SW480 (cell line): ENCODE data around the gene COMMD4.
"Not testable (repeated sequence)": the region's sequence is repeated elsewhere in the genome, so short reads cannot be mapped to it uniquely, and the experiment has no call there.

ENCODE experiments used
- DNase-seq: peaks from one replicate; pipeline ENCODE4 v3.0.0-alpha.2; 2016; ENCODE audit warnings: low spot score

The COMMD4 gene

GRCh38 chr15:75333654-75334419 lies 2.0 kb upstream of the COMMD4 start:
- not testable (repeated sequence) for DNase-seq

GRCh38 chr15:75335313-75335704 lies 554 bp upstream of the COMMD4 start:
- no peak for DNase-seq

GRCh38 chr15:75338661-75339240 lies 2.9 kb downstream of the COMMD4 start:
- no peak for DNase-seq

DNA sequence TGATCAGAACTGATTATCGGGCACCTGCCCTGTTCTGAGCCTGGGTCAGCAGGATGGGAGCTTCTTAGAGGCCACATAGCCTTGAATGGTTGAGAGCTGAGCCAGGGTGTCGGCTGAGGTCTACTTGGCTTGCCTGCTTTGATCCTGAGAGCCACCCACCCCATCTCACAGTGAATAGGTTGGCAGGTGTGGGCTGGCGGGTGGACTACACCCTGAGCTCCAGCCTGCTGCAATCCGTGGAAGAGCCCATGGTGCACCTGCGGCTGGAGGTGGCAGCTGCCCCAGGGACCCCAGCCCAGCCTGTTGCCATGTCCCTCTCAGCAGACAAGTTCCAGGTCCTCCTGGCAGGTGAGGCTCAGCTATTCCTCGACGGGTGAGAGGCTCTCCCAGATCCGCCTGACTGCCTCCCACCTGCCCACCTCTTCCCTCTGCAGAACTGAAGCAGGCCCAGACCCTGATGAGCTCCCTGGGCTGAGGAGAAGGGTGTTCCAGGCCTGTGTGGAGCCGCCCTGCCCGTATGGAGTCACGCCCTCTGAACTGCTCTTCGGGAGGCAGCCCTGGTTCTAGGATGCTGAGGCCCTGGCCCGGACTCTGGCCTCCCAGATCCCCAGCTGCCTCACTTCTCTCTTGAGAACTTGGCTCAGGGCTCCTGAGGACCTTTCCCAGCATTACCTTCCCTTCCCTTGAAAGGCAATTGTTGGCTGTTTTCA lies 3.8 kb downstream of the COMMD4 start:
- no peak for DNase-seq

DNA sequence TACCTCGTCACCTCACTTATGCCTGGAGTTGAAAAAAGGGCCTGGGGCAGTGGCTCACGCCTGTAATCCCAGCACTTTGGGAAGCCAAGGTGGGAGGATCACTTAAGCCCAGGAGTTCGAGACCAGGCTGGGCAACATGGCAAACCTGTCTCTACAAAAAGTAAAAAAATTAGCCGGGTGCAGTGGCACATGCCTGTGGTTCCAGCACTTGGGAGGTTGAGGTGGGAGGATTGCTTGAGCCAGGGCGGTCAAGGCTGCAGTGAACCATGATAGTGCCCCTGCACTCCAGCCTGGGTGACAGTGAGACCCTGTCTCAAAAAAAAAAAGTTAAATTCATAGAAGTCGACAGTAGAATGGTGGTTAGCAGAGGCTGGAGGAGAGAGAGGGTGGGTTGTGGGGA lies 6.4 kb downstream of the COMMD4 start:
- DNase-seq: no peak

DNA sequence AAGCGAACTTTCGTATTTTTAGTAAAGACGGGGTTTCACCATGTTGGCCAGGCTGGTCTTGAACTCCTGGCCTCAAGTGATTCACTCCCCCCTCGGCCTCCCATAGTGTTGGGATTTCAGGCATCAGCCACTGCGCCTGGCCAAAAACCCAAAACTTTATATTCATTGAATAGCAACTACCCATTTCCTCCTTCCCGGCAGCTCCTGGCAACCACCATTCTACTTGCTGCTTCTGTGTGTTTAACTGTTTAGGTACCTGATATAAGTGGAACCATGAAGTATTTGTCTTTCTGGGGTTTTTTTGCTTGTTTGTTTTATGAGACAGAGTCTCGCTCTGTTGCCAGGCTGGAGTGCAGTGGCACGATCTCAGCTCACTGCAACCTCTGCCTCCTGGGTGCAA lies 8.1 kb downstream of the COMMD4 start:
- DNase-seq: not testable (repeated sequence)

DNA sequence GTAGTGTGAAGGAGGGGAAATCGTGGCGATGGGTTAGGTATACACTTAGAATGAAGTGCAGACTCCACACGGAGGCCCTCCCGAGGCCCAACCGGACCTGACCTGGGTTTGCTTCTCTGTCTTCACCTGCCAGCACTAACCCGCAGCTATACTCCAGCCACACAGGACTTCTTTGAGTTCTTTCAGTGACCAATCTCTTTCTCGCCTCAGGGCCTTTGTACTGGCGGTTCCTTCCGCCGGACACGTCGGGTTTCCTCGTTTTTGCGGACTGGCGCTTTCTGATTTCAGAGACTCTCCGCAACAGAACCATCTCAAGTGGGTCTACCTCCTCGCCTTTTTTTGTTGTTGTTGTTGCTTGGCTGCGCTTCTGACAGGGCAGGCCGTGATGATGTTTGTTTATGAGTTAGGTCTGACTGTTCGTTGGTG lies 10.9 kb downstream of the COMMD4 start, which contains the start of gene NEIL1:
Gene NEIL1, plus strand, starts transcription at position 244 of the 426 bp plus-strand sequence. CDS start 1,867 bp downstream, outside the sequence.
- peak; percentile 18 for DNase-seq

DNA sequence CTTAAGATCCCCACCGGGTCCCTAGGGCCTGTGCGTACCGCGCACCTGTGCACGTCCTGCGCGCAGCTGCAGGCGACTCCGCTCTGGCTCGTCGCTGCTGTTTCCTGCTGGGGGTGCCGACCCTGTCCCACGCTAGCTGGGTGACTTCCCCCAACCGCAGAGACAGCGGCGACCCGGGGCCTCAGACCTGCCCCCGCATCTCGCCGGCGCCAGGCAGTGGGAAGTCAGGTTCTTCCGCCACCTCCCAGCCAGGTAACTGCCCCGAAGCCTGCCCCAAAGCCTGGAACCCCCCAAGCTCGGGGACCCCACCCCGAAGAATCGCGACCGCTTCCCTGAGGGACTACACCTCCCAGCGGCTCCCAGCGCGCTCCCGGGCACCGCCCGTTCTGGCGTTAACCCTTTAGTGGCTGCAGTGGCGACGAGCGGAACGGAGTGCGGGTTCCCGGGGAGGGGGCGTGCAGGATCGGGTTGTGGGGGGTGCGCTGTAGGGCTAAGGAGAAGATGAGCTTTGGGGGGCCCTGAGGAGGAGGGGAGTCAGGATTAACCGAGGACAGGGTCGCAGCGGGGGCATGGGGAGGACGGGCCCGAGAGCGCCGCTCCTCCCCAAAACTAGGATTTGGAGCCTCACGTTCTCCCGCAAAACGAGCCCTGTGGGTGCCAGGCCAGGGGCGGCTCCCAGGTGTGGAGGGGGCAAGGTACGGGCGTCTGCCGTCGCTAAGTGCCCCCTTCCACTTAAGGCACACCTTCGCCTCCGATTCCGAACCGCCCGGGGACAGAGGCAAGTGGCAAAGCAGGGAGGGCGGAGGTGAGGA lies 11.6 kb downstream of the COMMD4 start:
- DNase-seq: peak; percentile 57

DNA sequence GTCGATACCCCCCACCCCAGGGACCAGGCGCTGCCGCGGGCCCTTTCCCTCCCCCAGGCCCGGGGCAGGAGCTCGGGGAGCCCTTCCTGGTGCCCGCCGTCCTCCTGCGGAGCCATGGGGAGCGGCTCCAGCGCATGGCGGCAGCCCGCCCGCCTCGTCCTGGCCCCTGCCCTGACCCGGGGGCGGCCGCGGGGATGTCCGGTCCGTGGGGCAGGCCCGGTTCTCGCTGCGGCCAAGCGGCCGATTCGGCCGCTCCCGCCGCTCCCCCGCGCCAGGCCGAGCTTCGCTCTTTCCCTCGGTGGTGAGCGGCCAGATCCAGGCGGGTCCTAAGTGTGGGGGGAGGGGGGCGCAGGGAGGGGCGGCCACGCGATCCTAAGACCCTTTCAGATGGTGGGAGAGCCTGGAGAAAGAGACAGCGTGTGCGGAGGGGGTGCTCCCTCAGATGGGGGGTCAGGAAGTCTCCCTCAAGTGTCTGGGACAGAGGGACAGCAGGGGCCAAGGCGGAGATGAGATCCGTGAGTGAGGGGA lies 12.2 kb downstream of the COMMD4 start:
- no peak for DNase-seq

DNA sequence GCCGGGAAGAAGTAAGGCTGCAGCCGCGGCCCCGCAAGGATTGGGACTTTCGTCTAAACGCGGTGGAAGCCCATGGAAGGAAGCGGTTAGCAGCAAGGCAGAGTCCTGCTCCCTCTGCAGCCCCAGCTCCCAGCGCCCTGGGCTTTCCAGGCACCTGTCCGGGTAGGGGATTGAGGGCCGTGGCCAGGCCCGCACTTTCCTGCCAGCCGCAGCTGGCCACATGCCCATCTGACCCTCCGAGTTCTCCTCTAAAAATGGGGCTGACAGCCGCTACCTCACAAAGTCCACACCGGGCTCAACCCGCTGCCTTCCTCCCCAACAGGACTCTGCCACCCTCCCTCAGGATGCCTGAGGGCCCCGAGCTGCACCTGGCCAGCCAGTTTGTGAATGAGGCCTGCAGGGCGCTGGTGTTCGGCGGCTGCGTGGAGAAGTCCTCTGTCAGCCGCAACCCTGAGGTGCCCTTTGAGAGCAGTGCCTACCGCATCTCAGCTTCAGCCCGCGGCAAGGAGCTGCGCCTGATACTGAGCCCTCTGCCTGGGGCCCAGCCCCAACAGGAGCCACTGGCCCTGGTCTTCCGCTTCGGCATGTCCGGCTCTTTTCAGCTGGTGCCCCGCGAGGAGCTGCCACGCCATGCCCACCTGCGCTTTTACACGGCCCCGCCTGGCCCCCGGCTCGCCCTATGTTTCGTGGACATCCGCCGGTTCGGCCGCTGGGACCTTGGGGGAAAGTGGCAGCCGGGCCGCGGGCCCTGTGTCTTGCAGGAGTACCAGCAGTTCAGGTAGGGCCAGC lies 12.9 kb downstream of the COMMD4 start:
- peak; percentile 27 for DNase-seq

- DNase-seq: not testable (repeated sequence)
Measured at GRCh38 chr15:75349351-75349669, 13.4 kb downstream of the COMMD4 start.

DNA sequence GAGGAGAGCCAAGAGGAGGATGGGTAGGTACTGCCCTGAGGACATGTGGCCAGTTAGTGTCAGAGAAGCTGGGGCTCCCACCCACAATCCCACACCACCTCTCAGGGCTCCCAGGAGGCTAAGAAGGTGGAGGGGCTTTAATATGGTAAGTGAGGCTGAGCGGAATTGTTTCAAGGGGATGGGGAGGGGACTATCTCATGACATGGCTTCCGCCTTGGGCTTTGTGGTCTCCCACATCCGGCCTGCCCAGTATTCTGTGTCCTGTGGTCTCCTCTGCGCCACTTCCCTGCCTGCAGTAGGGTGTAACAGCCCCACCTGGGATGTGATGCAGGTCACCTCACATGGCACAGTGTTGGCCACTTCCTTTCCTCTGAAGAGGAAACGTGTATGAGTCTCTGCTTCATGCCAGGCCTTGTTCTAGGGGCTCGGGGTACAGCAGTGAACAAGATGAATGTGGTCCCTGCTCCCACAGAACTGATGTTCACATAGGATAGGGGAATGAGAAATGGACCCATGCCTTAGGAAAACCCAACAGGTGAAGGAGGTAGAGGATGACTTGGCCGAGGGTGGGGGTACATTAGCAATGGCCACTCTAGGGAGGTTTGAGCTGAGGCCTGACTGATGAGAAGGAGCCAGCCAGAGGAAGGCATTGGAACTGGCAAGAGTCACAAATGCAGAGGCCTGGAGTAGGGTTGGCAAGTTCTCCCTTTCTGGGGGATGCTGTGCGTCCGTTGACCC lies 14.2 kb downstream of the COMMD4 start:
- DNase-seq: no peak

DNA sequence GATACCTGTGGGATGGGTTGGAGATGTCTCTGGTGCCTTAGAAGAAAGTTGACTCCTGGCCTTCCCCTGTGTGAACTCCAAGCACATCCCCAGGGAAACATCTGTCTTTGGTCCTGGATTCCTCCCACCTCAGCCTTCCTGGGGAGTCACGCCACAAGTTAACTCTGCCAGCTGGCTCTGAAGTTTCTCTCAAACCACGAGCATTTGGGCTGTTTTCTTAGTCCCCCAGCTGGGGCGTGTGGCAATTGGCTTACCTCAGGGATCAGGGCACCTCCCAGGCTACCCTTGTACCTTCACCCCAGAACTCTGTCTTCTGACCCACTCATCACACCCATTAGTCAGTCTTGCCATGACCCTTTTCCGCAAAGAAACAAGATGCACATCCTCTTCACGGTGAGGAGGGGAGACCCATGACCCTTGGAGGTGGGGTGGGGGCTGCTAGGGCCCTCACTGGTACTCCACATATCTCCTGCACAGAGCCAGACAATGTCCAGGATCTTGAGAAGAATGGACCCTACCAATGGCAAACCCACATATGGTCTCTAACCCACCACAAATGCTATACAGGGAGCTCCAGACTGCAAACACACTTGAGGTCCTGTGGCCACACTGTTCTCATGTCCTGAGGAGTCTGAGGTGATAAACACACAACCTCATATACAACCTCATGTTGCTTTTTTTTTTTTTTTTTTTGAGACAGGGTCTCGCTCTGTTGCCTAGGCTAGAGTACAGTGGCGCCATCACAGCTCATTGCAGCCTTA lies 14.9 kb downstream of the COMMD4 start:
- DNase-seq: no peak

- no peak for DNase-seq
Measured at GRCh38 chr15:75352186-75353080, 16.6 kb downstream of the COMMD4 start.

DNA sequence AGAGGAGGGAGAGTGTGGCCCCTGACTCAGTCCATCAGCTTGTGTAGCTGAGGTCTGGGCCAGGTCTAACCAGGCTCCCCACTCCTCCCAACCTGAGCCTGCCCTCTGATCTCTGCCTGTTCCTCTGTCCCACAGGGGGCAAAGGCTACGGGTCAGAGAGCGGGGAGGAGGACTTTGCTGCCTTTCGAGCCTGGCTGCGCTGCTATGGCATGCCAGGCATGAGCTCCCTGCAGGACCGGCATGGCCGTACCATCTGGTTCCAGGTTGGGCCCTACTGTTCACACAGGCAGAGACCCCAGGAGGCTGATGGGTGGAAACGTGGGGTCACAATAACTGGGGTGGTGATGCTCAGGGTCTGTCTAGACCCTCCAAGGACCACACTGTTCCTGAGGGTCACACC lies 17.7 kb downstream of the COMMD4 start:
- DNase-seq: no peak

- DNase-seq: no peak
Measured at GRCh38 chr15:75354454-75354853, 18.6 kb downstream of the COMMD4 start.

DNA sequence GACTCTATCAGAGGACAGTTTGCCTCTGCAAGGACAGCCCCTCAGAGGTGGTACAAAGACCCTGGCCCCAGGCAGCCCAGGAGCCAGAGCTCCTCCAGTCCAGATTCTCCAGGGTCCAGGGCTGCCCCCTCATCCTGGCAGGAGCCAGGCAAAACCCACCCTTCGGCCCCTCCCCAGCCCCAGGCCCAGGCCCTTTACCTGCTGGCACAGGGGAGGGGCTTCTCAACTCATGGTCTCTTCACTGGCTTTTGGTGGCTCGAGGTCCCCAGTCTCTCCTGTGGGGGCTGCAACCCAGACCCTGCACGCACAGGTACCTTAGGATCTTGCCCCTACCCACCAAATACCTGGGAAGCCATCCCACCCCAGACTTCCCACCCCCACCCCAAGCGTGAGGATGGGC lies 19.5 kb downstream of the COMMD4 start:
- no peak for DNase-seq

- DNase-seq: no peak
Measured at GRCh38 chr15:75356006-75356405, 20.1 kb downstream of the COMMD4 start.

- no peak for DNase-seq
Measured at GRCh38 chr15:75356517-75356916, 20.7 kb downstream of the COMMD4 start.
